HEK293T (cell line): Measurements from ENCODE around the gene PDZD8.

Source experiments
- ARNT ChIP-seq: fragments of 450-650 bp; IDR thresholded peaks from 2 replicates; pipeline ENCODE4 v1.6.1; 2017; ENCODE audit warnings: mild to moderate bottlenecking
- CTBP1 ChIP-seq: fragments of 450-650 bp; IDR thresholded peaks from 2 replicates; pipeline ENCODE4 v1.6.1; 2016; ENCODE audit warnings: borderline replicate concordance
- ELF4 ChIP-seq: fragments of 450-650 bp; IDR thresholded peaks from 2 replicates; pipeline ENCODE4 v1.6.1; 2017; ENCODE audit warnings: antibody characterized with exemption
- FOXA1 ChIP-seq: fragments of 450-650 bp; IDR thresholded peaks from 2 replicates; pipeline ENCODE4 v1.6.1; 2016; ENCODE audit warnings: mild to moderate bottlenecking
- FOXK2 ChIP-seq: fragments of 450-650 bp; IDR thresholded peaks from 2 replicates; pipeline ENCODE4 v1.6.1; 2016; ENCODE audit warnings: mild to moderate bottlenecking
- FOXM1 ChIP-seq: fragments of 450-650 bp; IDR thresholded peaks from 2 replicates; pipeline ENCODE4 v1.6.1; 2017; ENCODE audit warnings: mild to moderate bottlenecking, borderline replicate concordance
- HDGF ChIP-seq: fragments of 450-650 bp; IDR thresholded peaks from 2 replicates; pipeline ENCODE4 v1.6.1; 2017; ENCODE audit warnings: antibody characterized with exemption, borderline replicate concordance
- L3MBTL2 ChIP-seq: fragments of 450-650 bp; conservative IDR thresholded peaks from 2 replicates; pipeline ENCODE4 v1.6.1; 2016; ENCODE audit warnings: mild to moderate bottlenecking
- NFRKB ChIP-seq: fragments of 450-650 bp; IDR thresholded peaks from 2 replicates; pipeline ENCODE4 v1.6.1; 2016; ENCODE audit warnings: mild to moderate bottlenecking, moderate library complexity
- PKNOX1 ChIP-seq: fragments of 450-650 bp; IDR thresholded peaks from 2 replicates; pipeline ENCODE4 v1.6.1; 2016
- SP1 ChIP-seq: fragments of 450-650 bp; IDR thresholded peaks from 2 replicates; pipeline ENCODE4 v1.6.1; 2017
- SUZ12 ChIP-seq: fragments of 450-650 bp; IDR thresholded peaks from 2 replicates; pipeline ENCODE4 v1.6.1; 2016; ENCODE audit warnings: mild to moderate bottlenecking
- TARDBP ChIP-seq: fragments of 450-650 bp; IDR thresholded peaks from 2 replicates; pipeline ENCODE4 v1.6.1; 2016

GRCh38 chr10:117249493-117250093 is 125.6 kb downstream of the PDZD8 start:
- no peak for TF ChIP-seq FOXM1
- TF ChIP-seq SP1: no peak
- no peak for TF ChIP-seq ARNT
- no peak for TF ChIP-seq FOXA1
- TF ChIP-seq SUZ12: no peak
- TF ChIP-seq FOXK2: no peak
- no peak for TF ChIP-seq TARDBP
- no peak for TF ChIP-seq ELF4
- TF ChIP-seq CTBP1: no peak
- TF ChIP-seq L3MBTL2: no peak
- no peak for TF ChIP-seq HDGF
- TF ChIP-seq PKNOX1: no peak
- no peak for TF ChIP-seq NFRKB
